GM10266 (cell line): ENCODE data around the gene PPM1K.

Experiments used
- DNase-seq: peaks from one replicate; pipeline ENCODE4 v3.0.0; 2012; ENCODE audit errors: extremely low spot score
- TF ChIP-seq, protein P1 (sequence below): IDR thresholded peaks from 2 replicates; pipeline ENCODE4 v1.5.1; 2012; ENCODE audit warnings: mild to moderate bottlenecking, low read depth; ENCODE audit not compliant: control insufficient read depth, insufficient read depth; ENCODE audit errors: missing control alignments

The PPM1K gene

DNA sequence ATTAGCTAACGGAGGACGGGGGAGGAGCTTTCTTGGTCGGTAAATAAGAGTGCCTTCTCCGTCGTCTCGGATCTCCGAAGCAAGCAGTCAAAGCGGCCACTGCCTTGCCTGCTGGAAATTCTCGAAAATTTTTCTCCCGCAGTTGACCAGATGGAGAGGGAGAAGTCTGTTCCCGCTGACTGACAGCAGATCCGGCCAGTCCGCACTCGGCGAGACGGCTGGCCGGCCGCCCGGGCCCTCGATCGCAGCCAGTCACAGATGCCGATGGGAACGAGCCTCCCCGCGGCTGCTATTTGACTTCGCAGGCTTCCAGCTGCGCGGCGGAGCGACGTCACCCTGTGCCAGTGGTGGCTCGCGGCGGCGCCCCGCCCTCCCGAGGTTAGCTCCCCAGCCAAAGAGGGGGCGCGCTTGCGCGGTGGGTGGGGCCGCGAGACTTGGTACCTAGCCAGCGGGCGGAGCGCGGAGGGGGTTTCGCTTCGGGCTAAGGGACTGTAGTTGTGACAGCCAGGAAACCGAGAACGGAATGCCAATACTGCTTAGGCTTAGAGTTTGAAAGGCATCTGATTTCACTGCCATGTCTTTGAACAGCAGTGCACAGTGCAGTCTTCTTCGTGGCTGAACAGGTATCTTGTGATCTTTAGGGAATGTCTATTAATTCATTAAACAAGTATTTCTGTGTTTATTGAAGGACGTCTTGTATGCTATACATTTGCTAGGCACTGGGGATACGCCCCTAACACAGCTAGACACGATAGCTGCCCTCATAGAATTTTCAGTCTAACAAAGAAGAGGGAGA lies at the start of gene PPM1K:
Gene PPM1K (minus strand): TSS at position 123 of the 796 bp plus-strand sequence. CDS start 5,978 bp downstream, outside the sequence.
- peak; percentile 94 for DNase-seq
- TF ChIP-seq, protein P1, sequence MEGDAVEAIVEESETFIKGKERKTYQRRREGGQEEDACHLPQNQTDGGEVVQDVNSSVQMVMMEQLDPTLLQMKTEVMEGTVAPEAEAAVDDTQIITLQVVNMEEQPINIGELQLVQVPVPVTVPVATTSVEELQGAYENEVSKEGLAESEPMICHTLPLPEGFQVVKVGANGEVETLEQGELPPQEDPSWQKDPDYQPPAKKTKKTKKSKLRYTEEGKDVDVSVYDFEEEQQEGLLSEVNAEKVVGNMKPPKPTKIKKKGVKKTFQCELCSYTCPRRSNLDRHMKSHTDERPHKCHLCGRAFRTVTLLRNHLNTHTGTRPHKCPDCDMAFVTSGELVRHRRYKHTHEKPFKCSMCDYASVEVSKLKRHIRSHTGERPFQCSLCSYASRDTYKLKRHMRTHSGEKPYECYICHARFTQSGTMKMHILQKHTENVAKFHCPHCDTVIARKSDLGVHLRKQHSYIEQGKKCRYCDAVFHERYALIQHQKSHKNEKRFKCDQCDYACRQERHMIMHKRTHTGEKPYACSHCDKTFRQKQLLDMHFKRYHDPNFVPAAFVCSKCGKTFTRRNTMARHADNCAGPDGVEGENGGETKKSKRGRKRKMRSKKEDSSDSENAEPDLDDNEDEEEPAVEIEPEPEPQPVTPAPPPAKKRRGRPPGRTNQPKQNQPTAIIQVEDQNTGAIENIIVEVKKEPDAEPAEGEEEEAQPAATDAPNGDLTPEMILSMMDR: no peak

DNA sequence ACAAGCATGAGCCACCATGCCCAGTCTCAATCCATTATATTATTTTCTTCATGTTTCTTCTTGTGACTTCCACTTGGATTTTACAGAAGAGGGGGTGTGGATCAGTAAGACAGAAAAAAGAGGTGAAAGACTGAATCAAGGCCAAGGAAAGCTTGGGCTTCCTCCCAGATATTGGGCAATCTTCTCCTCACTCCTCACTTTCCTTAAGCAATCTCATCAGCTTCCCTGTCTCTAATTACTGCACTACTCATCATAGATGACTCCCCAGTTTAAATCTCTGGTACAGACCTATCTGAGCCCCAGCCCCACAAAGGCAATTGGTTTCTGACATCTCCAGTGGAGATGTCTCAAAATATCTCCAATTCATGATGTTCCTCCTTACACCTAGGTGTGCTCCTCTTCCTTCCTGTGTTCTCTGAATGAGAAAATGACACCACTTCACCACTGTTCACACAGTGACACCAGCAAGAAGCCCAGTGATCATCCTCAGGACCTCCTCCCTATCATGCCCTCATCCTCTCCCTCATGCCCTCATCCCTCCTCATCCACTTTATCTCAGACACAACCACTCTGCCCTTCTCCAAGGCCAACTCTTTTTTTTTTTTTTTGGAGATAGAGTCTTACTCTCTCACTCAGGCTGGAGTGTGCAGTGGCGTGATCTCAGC lies 49.5 kb upstream of the PPM1K start:
- TF ChIP-seq, protein P1: no peak
- DNase-seq: no peak

DNA sequence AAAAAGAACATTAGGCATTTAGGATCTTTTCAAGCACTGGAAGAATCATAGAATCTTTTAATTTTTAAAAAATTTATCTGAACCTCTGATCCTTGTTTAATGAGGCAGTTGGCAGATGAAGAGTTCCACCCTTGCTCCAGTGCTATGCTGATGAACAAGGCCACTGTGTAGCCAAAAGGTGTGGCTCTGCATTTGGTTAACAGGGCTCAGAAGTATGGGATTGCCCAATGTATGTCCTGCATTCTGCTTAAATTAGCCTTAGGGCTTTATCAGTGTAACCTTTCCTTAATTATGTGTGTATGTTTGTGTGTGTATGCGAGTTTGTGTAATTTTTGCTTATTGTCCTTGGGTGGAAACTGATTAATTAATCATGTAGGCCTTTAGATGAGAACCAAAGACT lies 43.3 kb upstream of the PPM1K start:
- TF ChIP-seq, protein P1: no peak
- DNase-seq: no peak

DNA sequence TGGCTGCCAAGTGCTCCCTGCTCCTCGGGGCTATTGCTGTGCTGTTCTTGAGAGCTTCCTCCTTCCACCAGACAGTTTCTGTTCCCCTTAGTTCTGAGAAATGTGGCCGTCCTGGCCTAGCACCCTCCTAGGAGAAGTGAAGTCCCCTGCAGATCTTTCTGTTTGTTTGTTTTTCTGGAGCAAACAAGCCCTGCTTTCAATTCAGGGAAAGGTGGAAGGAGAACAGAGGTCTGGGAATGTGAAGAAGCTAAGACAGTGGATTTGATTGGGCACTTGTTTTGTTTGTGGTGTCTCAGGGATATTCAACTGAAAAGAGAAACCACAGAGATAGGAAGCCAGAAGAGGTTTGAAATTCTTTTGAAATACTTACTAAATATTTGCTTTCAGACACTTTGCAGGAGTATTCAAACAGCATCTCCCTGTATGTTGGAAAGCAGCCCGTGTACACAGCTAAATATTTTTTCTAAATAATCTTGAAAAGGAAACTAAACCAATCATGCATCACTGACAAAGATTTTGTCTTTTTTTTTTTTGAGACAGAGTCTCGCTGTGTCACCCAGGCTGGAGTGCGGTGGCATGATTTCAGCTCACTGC lies 36.5 kb upstream of the PPM1K start:
- DNase-seq: peak; percentile 75
- TF ChIP-seq, protein P1: no peak

DNA sequence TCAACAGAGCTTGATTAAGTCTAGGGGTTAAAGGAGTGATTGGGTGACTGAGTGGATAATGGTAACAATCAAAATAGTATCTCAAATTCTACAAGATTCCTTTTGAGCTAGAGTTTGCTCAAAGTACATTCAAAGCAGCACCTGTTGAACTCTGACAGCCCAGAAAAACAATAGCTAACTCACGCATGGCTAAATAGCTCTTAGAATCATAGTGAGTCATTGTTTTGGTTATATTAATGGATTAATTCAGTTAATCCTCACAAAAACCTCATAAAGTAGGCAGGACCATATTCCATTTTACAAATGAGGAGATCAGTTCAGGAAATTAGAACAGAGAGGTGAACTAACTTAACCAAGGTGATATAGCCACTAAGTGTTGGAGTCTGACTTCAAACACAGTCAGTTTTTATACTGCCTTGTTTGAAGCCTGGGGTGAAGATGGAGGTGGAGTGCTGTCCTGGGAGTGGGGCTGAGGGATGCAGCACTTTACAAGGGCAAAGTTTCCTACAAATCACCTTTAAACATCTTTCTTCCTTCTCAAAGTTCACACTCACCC lies 35.9 kb upstream of the PPM1K start:
- TF ChIP-seq, protein P1: no peak
- peak; percentile 35 for DNase-seq

DNA sequence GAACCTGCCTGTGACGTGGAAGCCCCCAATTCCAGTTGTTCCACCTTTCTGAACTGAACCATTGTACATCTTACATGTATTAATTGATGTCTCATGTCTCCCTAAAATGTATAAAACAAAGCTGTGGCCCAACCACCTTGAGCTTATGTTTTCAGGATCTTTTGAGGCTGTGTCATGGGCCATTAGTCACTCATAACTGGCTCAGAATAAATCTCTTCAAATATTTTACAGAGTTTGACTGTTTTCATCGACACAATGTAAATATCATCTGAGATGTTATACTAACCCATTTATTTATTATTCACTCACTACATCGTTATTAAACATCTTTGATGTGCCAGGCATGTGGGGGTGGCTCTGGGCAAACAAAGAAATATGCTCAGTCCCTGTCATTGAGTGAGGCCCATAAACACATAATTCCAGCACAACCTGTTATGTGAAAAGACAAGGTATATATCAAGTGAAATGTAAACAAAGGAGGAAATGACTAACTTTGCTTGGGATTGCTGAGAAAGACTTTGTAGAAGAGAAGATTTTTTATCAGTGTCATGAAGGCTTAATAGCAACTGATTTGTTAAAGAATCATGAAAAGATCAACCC lies 34.5 kb upstream of the PPM1K start:
- no peak for DNase-seq
- TF ChIP-seq, protein P1: no peak
